GM18505 (cell line): Measurements from ENCODE around the gene MAMDC2.

Experiments used
- ATAC-seq: cut with Tn5 transposase; IDR thresholded peaks from one replicate; pipeline ENCODE4 v1.9.1; 2021; ENCODE audit not compliant: unreplicated experiment
- POLR2A ChIP-seq: IDR thresholded peaks from 4 replicates; pipeline ENCODE4 v1.6.1; 2011; ENCODE audit warnings: borderline replicate concordance; ENCODE audit not compliant: insufficient read depth, insufficient read length; ENCODE audit errors: extremely low read depth

MAMDC2 gene

DNA sequence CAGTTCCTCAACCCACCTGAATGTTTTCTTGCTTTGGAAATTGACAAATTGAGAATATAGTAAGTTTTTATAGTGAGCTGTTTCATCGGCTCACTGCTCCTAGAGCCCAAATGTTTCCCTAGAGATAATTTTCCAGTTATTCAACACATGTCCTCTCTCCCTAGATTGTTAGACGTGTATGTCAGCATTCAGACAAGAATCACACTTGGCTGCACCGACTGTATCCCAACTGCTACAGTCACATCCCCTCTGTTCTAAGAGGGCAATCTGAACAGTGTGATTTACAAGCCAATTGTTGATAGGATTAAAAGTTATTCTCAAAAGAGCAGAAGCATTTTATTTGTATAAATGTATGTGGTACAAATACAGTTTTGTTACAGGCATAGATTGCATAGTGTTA, 93.9 kb downstream of the MAMDC2 start:
- ATAC-seq, result no peak
- TF ChIP-seq POLR2A, result no peak

DNA sequence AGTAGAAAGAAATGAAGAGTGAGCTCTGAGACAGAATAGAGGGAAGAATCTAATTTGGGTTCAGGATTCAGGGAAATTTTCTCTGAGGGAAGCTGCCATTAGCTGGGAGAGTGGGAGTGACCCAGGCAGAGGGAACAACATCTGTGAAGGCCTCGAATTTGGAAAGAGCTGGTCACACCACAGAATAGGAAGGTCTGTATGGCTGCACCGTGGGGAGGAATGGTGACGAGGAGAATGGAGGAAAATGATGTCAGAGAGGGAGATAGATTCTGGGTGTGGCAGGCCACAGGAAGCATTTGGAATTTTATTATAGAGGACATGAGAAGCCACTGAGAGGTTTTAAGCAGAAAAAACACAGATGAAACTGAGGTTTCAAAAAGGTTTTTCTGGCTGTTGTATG, 98.5 kb downstream of the MAMDC2 start:
- ATAC-seq, result no peak
- TF ChIP-seq POLR2A, result no peak

DNA sequence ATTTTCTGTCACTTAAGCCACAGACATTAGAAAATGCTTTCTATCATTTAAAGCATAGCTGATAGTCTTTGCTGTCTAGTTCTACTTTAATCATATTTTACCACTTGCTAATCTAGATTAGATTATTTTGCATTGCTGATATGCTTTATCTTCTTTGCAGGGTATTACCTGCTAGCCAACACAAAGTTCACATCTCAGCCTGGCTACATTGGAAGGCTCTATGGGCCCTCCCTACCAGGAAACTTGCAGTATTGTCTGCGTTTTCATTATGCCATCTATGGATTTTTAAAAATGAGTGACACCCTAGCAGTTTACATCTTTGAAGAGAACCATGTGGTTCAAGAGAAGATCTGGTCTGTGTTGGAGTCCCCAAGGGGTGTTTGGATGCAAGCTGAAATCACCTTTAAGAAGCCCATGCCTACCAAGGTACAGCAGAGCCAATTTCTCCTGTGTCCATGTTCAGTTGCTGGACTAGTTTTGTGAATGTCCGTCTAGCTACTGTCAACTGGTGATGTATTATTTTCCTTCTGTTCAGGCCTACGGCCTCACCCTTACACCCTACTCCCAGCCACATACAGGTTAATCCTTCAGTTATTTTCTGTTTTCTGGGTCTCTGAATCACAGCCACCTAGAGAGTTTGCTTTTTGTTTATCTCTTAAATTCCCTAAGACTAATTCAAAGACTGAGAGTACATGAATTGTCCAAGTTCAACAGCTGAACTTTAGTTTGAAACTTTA, 99.9 kb downstream of the MAMDC2 start:
- ATAC-seq, result no peak
- no peak for TF ChIP-seq POLR2A

DNA sequence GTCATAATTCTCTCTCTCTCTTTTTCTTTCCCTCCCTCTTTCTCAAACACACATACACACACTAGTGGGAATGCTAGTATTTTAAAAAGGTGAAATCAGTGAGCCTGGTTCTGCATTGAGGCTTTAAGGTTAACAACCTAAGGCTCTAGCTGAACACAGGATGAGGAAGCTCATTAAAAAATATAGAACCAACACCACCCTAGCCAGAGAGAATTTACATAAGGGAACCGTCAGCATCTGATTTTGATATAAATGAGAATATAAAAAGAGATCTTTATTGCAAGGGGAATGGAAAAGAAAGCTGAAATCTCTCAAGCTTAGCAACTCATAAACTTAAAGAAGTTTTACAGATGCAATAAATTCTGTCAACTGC, 100.5 kb downstream of the MAMDC2 start:
- no peak for TF ChIP-seq POLR2A
- no peak for ATAC-seq

DNA sequence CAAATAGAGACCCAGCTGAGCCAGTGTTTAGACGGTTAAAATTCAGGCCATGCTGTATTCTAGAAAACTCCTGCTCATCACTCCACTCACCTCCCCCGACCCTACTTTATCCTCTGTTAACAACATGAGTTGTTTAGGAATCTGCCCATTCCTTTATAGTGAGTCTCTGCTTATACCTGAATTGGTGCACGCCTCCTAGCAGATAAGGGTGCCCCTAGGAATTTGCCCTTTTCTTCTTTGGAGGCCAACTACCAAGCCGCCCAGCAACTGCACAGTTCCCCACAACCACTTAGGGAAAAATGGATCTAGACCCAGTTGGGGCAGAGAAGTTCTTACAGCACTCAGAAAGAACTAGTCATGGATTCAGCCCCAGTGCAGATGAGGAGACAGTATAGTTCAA, 102.3 kb downstream of the MAMDC2 start:
- no peak for TF ChIP-seq POLR2A
- no peak for ATAC-seq

DNA sequence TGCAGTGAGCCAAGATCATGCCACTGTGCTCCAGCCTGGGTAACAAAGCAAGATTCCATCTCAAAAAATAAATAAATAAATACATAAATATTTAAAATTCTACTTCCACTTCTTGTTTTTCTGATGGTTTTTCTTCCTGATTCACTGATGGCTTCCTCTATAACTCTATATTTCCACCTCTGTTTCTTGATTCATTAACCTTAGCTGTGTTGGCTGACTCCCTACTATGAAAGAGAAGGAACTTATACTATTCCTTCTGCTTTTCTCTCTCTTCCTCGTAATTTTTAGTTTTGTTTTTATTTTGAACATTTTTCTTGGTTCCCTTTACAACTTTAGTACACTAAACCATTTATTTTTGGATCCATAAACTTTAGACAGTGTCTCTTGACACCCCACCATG, 103.5 kb downstream of the MAMDC2 start:
- no peak for TF ChIP-seq POLR2A
- ATAC-seq, result no peak

DNA sequence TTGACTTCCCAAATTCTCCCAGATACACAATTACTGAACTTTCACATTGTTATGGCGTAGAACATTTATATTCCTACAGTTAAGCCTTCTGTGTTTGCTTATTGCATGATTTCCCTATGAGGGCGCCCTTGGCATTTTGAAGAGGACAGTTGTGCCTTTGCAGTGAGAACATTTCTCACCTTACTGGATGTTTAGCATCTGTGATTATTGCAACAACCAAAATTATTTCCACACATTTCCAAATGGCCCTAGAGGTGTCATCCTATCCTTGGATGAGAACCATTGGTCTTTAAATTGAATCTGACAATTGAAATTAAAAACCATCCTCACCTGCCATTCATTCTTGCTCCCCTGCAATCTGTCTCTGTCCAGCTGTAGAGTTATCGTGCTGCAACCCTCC, 104.0 kb downstream of the MAMDC2 start:
- TF ChIP-seq POLR2A, result no peak
- ATAC-seq, result no peak

DNA sequence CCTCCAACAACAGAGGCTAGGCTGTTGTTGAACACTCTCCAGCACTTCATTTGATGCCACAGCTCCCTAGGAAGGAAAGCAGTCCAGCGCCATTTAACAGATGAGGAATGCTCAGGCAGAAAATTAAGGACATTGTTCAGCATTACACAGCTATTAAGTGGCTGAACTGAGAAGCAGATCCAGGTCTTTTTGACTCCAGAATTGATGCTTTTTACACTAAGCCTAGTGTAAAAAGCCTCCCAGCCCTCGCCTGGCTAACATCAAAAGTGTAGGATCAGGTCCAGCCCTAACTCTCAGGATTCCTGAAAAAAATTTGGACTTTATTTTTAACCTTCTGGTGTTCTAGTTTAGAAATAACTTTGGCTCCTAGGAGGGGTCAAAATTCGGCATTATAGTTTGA, 108.7 kb downstream of the MAMDC2 start:
- no peak for TF ChIP-seq POLR2A
- ATAC-seq, result no peak

DNA sequence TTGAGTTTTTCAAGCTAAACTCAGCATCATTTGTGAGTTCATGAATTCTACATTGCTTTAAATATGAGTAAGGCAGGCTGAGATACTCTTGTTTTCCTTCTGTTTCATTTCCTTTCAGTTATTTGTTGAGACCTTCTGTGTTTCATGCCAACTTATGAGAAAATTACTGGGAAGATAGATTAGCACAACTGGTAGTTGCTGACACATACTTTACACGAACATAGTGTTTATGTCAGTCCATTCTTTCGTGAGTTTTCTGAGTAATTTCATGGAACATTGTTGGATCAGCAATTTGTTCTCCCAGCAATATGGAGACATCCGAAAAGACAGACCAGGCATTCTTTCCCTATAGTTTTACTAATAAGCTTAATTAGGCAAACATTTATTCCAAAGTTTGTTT, 113.1 kb downstream of the MAMDC2 start:
- no peak for ATAC-seq

DNA sequence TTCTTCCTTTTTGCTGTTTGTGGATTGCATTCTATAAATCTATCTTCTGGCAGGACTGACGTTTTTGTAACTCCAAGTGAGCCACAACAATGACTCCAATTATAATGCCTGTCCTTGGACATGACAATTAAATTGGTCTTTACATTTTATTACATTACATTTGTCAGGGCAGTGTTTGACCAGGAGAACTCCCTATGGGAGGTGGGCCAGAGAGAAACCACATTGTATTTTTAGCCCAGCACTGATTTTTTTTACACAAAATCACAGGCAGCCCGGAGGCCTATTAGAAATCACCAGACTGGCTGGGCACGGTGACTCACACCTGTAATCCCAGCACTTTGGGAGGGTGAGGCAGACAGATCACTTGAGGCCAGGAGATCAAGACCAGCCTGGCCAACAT, 116.0 kb downstream of the MAMDC2 start:
- no peak for TF ChIP-seq POLR2A
- ATAC-seq, result no peak

More for the DNA sequence above, 113.1 kb downstream of the MAMDC2 start:
- TF ChIP-seq POLR2A, result no peak

DNA sequence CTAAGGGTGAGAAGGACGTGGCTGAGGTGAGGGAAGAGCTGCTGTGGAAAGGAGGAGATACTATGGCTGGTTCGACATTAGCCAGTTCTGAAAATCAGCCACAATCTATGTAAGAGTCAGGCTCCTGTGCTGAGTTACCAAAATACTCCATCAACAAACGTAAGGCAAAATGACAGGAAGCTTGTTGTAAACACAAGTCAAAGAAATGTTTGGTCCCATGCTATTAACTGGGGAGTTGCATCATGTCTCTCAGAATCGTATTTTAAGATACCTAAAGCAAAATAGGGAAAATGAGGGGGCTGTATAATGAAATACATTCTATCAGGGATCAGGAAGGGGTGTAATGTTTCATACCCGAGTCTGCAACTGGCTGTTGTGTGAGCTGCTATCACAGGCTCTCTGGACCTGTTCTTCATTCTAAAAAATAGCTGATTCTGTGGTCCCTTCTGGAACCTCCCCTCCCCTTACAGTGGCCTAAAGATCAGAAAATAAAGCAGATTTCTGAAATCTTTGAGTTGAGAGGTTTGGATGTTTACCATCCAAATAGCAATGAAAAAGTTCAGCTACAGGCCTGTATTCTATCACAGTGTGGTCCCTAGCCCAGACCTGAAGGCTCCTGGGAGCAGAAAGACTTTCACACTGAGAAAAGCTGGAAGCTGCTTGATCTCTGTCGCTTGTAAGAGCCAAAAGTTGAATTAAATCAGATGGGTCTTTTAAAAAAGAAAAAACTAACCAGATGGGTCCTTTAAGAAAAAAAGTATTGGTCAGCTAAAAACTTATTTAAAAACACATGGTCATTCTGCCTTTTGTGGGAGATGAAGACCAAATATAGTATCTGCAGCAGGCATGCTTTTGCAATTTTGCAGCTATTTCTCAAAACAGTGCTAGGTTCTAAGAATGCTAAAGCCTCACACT, 117.3 kb downstream of the MAMDC2 start:
- TF ChIP-seq POLR2A, result no peak
- no peak for ATAC-seq

DNA sequence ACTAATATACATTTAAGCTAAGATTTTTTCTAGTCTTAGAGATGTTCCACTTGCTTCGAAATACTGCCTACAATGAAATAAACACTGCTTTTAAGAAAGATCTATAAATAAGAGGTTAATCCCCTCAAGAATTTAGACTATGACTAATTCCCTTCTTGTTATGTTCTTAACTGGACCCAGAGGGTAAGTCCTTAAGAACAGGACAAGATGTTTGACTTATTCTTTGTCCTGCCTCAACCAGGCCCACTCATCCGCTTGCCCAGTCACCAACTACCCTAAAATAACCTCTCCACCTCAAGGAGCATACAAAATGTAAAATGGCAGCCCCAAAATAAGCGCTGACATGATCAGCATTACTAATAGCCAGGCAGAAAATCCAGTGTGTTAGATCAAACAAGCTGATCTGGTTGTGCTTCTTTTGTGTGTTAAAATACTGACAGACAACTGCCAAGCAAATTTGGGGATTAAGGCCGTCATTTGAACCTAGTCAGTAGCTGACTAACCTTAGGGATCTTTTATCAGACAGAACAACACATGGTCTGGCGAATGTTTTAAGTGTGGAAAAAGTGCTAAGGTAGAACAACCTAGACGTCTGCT, 121.5 kb downstream of the MAMDC2 start:
- no peak for TF ChIP-seq POLR2A
- no peak for ATAC-seq

DNA sequence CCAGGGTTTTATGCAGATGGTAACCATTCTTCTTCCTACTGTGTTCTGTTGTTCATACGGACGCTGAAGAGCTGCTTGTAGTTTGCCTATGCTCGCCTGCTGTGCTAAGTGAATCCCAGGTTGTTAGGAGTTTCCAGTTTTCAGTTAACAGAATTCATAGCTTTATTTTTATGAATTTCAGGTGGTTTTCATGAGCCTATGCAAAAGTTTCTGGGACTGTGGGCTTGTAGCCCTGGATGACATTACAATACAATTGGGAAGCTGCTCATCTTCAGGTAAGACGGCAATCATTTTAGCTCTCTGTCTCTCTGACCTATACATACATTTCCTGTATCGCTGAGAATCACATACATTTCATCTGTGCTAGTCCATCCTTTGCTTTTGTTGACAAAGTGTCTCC, 124.9 kb downstream of the MAMDC2 start:
- no peak for TF ChIP-seq POLR2A
- ATAC-seq, result no peak

DNA sequence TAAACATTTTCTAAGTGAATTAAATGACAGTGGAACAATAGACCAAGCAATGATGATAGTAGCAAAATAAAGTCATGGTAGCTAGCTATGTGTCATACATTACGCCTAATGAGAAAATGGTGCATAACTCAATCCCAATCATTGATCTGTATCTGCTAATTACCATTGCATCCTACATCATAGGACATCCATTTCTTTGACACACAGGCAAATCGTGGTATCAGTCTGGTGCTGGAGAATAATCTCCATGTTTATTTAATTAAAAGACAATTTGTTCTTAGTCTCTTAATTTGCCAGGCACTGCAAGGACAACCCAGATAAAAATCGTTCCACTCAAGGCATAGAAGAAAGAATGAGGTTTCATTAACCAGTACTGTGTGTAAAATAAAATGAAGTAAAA, 125.6 kb downstream of the MAMDC2 start:
- TF ChIP-seq POLR2A, result no peak
- ATAC-seq, result no peak
